ENCODE data around the gene NUDCD3.

GRCh38 chr7:44386139-44386913 is 104.1 kb downstream of the NUDCD3 start:
- TF ChIP-seq POLR2A (IDR thresholded peaks at IDR 0.05), result no peak
- TF ChIP-seq CTCF (IDR thresholded peaks at IDR 0.05), result no peak
- TF ChIP-seq EP300 (IDR thresholded peaks at IDR 0.05), result no peak

Data from sigmoid colon (tissue), 4 donors.